Measurements from ENCODE around the gene LYPD6B. TPM values are rescaled to one million over a fixed set of nuclear protein-coding genes. Genes with fewer than 3 reads are reported as not detected.

Gene LYPD6B
- total RNA-seq, 2 experiments from 2014 or later, result not detected

GRCh38 chr2:149004836-149005235 is 33.7 kb upstream of the LYPD6B start:
- Histone ChIP-seq H4K20me1 (ENCODE audit: insufficient read depth, low read length) (no peaks in the 10 kb centered on the region), H3K36me3 (ENCODE audit: insufficient read depth, low read length) (peaks cover 15% of the 10 kb centered on the region; the same call in 1 of the 2 replicates), H3K27ac (ENCODE audit: low read depth, low read length, poor library complexity, severe bottlenecking) (no peak overlapping the region), H3K4me2 (ENCODE audit: low read length) (no peak overlapping the region), H3K9me2 (ENCODE audit: insufficient read depth, low read length) (no peaks in the 10 kb centered on the region), H3K4me3 (ENCODE audit: low read depth, low read length, poor library complexity, severe bottlenecking) (no peak overlapping the region), H3K79me2 (ENCODE audit: insufficient read depth, low read depth, low read length) (no peaks in the 10 kb centered on the region), H3K4me1 (ENCODE audit: insufficient read depth, low read length, poor library complexity, severe bottlenecking) (no peaks in the 10 kb centered on the region), H2AFZ (ENCODE audit: low read length) (no peak overlapping the region), H3K9me3 (ENCODE audit: low read length) (no peaks in the 10 kb centered on the region)
- no peak for DNase-seq (ENCODE audit: low spot score)
- intact Hi-C loops (cut with micrococcal nuclease; ENCODE audit: unreplicated experiment), result no loop called here
- no TSS peak for BruUV-seq (replicated peaks)
- ChIA-PET CTCF (ENCODE audit: unreplicated experiment) (no interaction called here), POLR2A (interaction anchor here (0.5 kb wide), 1 partner anchor 146 kb away, joined by 3 read pairs; no protein-coding TSS in a partner anchor)
- TF ChIP-seq, protein P1, sequence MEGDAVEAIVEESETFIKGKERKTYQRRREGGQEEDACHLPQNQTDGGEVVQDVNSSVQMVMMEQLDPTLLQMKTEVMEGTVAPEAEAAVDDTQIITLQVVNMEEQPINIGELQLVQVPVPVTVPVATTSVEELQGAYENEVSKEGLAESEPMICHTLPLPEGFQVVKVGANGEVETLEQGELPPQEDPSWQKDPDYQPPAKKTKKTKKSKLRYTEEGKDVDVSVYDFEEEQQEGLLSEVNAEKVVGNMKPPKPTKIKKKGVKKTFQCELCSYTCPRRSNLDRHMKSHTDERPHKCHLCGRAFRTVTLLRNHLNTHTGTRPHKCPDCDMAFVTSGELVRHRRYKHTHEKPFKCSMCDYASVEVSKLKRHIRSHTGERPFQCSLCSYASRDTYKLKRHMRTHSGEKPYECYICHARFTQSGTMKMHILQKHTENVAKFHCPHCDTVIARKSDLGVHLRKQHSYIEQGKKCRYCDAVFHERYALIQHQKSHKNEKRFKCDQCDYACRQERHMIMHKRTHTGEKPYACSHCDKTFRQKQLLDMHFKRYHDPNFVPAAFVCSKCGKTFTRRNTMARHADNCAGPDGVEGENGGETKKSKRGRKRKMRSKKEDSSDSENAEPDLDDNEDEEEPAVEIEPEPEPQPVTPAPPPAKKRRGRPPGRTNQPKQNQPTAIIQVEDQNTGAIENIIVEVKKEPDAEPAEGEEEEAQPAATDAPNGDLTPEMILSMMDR (conservative IDR thresholded peaks at IDR 0.05; ENCODE audit: low read length), result no peak
- no peak for TF ChIP-seq EZH2phosphoT487 (IDR thresholded peaks at IDR 0.05; ENCODE audit: borderline replicate concordance, low read depth, low read length)

DNA sequence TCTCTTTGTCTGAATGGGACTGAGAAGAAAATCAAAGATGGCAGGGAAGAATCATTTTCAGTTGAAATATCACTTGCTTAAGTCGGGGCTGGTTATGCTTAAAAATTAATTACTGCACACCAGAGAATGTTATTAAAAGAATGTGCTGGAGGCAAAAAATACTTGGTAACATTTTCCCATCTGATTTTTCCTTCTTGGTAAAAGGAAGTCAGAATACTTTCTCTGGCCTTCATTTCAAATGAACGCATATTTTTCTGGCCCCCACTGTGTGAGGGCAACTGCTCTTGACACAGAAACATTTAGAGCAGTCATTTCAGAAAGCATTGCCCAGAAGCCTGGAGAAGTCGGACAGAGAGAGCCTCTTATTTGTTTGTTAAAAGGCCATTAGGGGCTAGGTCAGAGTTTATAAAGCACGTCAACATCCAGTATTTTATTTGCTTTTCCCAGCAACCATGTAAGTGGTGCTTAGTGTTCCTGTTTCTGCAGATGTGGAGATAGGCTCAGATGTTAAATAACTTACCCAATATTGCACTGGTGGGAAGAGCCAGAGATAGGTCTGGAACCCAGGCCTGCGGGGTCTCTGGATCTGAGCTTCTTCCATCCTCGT is 32.9 kb upstream of the LYPD6B start:
- no TSS peak for BruUV-seq (replicated peaks)
- Histone ChIP-seq H4K20me1 (ENCODE audit: insufficient read depth, low read length) (no peaks in the 10 kb centered on the region), H3K4me3 (ENCODE audit: low read depth, low read length, poor library complexity, severe bottlenecking) (no peak overlapping the region), H3K9me2 (ENCODE audit: insufficient read depth, low read length) (no peaks in the 10 kb centered on the region), H3K9me3 (ENCODE audit: low read length) (no peaks in the 10 kb centered on the region), H3K36me3 (ENCODE audit: insufficient read depth, low read length) (peaks cover 14% of the 10 kb centered on the region), H3K79me2 (ENCODE audit: insufficient read depth, low read depth, low read length) (no peaks in the 10 kb centered on the region), H3K27ac (ENCODE audit: low read depth, low read length, poor library complexity, severe bottlenecking) (no peak overlapping the region), H3K4me1 (ENCODE audit: insufficient read depth, low read length, poor library complexity, severe bottlenecking) (no peaks in the 10 kb centered on the region), H2AFZ (ENCODE audit: low read length) (no peak overlapping the region), H3K4me2 (ENCODE audit: low read length) (no peak overlapping the region)
- intact Hi-C loops (cut with micrococcal nuclease; ENCODE audit: unreplicated experiment), result no loop called here
- ChIA-PET CTCF (ENCODE audit: unreplicated experiment) (no interaction called here), POLR2A (no interaction called here)
- no peak for DNase-seq (ENCODE audit: low spot score)
- TF ChIP-seq, protein P1 (conservative IDR thresholded peaks at IDR 0.05; ENCODE audit: low read length), result no peak
- TF ChIP-seq EZH2phosphoT487 (IDR thresholded peaks at IDR 0.05; ENCODE audit: borderline replicate concordance, low read depth, low read length), result no peak

DNA sequence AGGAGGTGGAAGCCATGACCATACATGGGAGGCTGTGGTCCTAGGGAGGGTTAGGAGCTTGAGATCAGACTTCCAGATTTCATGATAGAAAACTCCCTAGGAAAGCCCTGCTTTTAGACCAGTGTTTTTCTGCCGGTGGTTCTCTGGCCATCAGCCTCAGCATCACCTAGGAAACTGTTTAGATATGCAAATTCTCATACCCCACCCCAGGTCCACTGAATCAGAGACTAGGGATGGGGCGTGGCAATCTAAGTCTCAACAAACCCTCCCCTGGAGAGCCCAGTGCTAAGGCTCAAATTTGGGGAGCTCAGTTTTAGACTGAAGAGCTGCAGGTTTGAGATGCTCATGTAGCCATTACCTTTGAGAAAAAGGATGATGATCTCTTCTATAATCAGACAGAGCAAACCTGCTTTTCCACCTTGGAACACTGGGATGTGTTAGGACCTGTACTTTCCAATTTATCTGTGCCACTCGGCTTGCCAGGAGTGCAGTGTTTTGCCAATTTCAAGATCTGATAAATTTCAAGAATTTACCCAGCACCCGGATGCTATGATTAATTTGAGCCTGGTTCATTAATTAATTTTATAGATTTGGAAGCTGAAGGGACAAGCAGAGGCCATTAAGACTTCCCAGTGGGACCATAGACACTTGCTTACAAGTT is 31.5 kb upstream of the LYPD6B start:
- Histone ChIP-seq H3K4me1 (ENCODE audit: insufficient read depth, low read length, poor library complexity, severe bottlenecking) (no peaks in the 10 kb centered on the region), H2AFZ (ENCODE audit: low read length) (no peak overlapping the region), H3K4me3 (ENCODE audit: low read depth, low read length, poor library complexity, severe bottlenecking) (no peak overlapping the region), H3K36me3 (ENCODE audit: insufficient read depth, low read length) (peaks cover 20% of the 10 kb centered on the region), H4K20me1 (ENCODE audit: insufficient read depth, low read length) (no peaks in the 10 kb centered on the region), H3K9me3 (ENCODE audit: low read length) (no peaks in the 10 kb centered on the region), H3K9me2 (ENCODE audit: insufficient read depth, low read length) (no peaks in the 10 kb centered on the region), H3K27ac (ENCODE audit: low read depth, low read length, poor library complexity, severe bottlenecking) (no peak overlapping the region), H3K4me2 (ENCODE audit: low read length) (no peak overlapping the region), H3K79me2 (ENCODE audit: insufficient read depth, low read depth, low read length) (no peaks in the 10 kb centered on the region)
- ChIA-PET POLR2A (interaction anchor here (0.7 to 1.0 kb wide), 5 partner anchors 12 to 530 kb away, joined by 3 to 14 read pairs (median 3); no protein-coding TSS in a partner anchor), CTCF (ENCODE audit: unreplicated experiment) (no interaction called here)
- TF ChIP-seq EZH2phosphoT487 (IDR thresholded peaks at IDR 0.05; ENCODE audit: borderline replicate concordance, low read depth, low read length), result no peak
- TF ChIP-seq, protein P1 (conservative IDR thresholded peaks at IDR 0.05; ENCODE audit: low read length), result no peak
- no TSS peak for BruUV-seq (replicated peaks)
- intact Hi-C loops (cut with micrococcal nuclease; ENCODE audit: unreplicated experiment), result no loop called here
- no peak for DNase-seq (ENCODE audit: low spot score)
